ENCODE data around the gene VPS51.

DNA sequence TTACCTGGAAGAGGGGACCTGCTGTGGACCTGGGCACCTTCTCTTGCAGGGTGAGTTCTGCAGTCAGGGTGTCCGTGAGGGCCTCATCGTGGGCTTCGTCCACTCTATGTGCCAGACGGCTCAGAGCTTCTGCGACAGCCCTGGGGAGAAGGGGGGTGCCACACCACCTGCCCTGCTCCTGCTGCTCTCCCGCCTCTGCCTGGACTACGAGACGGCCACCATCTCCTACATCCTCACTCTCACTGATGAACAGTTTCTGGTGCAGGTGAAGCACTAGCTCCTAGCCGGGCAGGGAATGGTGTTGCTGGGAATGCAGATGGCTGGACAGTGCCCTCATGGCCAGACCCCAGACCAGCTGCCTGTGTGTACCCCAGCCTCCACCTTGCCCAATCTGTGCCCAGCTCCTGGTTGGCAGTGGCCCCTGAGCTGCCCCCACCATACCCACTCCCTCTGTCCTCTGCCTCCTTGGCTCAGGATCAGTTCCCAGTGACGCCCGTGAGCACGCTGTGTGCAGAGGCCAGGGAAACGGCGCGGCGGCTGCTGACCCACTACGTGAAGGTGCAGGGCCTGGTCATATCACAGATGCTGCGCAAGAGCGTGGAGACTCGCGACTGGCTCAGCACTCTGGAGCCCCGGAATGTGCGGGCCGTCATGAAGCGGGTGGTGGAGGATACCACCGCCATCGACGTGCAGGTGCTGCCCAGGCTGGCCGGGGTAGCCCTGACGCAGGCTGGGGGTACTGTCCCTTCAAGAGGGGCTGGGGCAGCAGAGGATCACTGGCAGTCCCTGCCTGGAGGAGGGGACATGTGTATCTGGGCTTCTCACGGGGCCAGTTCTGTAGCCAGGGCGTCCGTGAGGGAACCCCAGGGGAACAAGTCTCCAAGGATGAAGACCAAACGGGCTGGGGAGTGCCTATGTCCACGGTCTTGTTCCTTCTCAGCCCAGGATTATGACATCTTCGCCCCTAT, 13.5 kb downstream of the VPS51 start:
- TF ChIP-seq, protein P1, sequence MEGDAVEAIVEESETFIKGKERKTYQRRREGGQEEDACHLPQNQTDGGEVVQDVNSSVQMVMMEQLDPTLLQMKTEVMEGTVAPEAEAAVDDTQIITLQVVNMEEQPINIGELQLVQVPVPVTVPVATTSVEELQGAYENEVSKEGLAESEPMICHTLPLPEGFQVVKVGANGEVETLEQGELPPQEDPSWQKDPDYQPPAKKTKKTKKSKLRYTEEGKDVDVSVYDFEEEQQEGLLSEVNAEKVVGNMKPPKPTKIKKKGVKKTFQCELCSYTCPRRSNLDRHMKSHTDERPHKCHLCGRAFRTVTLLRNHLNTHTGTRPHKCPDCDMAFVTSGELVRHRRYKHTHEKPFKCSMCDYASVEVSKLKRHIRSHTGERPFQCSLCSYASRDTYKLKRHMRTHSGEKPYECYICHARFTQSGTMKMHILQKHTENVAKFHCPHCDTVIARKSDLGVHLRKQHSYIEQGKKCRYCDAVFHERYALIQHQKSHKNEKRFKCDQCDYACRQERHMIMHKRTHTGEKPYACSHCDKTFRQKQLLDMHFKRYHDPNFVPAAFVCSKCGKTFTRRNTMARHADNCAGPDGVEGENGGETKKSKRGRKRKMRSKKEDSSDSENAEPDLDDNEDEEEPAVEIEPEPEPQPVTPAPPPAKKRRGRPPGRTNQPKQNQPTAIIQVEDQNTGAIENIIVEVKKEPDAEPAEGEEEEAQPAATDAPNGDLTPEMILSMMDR (IDR thresholded peaks at IDR 0.05) = no peak
- no peak for TF ChIP-seq POLR2A (IDR thresholded peaks at IDR 0.05)
